ENCODE results near the gene NOS3. TPM values are rescaled to one million over a fixed set of nuclear protein-coding genes. Genes with fewer than 3 reads are reported as not detected.
"Not testable (repeated sequence)": the region's sequence is repeated elsewhere in the genome, so short reads cannot be mapped to it uniquely, and the experiment has no call there.

The NOS3 gene
- polyA plus RNA-seq, 1 donor, result 8.7 TPM

DNA sequence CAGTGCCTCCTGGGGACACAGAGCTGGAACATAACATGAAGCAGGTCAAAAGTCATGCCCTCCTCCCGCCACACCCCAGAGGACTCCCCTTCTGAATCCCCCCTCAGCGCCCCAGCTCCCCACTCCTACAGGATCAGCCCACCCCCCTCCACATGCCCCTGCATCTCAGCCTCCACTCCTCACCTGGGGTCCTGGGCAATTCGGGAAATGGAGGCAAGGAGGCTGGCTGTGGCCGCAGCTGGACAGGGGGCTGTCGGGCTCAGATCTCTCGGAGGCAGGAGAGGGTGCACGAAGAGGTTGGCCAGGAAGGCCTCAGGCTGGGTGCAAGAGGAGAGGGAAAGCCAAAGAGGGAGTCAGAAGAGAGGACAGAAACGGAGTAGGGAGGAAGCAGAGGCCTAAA is 25.7 kb downstream of the NOS3 start:
- DNase-seq, result no peak

DNA sequence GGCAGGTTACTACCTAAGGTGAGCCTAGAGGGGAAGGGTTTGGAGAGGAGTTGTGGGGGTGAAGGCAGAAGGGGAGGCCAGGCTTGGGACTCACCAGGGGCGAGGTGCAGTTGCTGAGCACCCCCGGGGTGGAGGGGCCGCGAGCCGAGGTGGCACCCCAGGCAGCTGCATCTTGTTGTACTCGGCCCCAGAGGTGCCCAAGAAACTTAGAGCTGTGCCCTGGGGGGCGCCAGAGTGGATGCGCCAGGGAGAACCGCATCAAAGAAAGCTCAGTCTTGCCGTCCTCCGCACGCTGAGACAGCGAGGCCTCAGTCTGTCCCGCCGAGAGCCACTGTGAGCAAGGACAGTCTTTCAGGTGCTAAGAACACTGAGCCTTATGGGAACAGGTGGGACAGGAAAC is 26.1 kb downstream of the NOS3 start:
- DNase-seq, result no peak

DNA sequence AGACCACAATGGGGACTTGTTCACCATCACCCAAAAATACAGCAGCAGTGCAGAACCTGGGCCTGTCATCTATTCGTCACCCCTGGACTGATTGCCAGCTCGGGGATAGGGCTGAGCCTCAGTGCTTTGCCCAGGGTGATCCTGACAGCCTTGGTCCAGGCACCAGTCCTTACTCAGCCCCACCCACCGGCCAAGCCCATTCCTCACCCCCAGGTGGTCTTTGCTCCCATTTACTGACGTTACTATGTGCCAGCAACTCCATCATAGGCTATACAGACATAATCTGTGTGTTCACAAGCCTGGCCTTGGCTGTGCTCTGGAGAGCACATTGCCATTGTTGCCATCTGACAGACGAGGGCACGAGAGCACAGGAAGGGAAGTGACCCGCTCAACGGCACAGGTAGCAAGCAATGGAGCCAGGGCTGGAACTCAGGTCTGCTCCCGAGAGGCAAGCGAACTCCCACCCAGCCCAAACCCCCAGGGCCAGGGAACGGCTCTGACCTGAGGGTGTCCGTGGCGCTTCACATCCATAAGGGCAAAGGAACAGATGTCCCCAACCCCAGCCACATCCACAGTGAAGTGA is 26.6 kb downstream of the NOS3 start:
- DNase-seq, result no peak

DNA sequence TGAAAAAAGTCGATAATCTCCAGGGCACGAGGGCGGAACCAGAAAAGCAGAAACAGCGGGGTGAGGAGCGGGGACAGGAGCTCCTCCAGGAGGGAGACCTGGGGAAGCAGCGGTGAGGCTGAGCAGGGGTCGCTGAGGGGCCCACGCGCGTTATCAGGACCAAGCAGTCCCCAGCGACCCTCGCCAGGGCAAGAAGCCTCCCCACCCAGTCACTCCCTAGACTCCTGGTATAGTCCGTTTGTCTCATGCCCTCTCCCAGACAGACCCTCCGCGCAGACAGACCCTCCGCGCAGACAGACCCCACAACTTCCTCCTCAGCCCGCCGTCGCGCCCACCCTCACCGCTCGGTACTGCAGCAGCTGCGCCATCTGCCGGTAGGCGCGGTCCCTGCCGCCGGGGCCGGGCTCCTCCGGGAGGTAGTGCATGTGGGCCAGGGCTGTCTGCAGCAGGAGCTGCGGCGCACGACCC is 27.2 kb downstream of the NOS3 start:
- peak; percentile 73 for DNase-seq

DNA sequence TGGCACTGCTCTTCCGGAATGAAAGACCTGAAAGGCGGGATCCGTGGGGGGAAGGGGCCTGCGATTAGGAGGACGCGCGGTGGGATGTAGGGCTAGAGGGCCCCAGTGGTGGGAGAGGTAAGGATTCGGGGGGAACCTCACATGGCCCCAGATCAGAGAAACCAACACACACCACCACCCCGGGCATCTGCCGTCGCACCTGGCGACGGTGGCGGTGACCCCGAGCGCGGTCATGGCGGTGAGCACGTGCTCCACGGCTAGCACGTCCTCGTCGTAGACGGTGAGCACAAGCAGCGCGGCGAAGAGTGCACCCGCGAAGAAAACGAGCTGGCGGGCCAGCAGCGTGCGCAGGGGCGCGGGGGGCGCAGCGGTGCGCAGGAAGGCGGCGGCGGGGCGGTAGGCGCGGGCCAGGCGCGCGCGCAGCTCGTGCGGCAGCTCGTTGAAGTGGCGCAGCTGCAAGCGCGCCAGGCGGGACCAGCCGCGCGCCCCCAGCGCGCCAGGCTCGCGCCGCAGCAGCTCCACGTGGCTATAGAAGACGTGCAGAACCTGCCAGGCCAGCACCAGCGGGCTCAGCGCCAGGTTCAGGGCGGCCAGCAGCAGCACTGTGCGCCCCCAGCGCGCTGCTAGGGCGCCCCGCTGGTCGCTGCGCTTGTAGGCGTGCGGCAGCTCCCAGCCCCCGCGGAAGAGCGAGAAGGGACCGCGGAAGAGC is 27.8 kb downstream of the NOS3 start:
- no peak for DNase-seq

- DNase-seq, result no peak
These were observed 28.3 kb downstream of the NOS3 start for GRCh38 chr7:151019130-151019447.

DNA sequence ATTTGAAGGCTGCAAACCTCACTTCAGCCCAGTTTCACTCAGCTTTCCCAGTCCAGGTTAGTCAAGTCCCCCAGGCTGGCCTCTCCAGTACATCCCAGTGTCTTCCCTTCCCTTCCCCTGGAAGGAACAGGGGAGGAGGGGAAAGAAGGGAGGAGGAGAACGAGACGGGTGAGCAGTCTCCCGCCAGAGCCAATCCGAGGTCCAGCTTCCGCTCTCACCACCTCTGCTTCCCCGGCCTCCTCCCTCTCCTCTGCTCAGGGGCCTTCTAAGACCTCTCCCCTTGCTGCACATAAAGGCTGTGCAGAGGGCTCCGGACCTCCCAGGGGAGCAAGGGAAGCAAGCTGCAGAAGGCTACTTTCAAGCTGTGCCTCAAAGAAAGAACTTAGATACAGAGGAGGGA is 29.4 kb downstream of the NOS3 start:
- DNase-seq, result no peak

- no peak for DNase-seq
These were observed 32.4 kb downstream of the NOS3 start for GRCh38 chr7:151023232-151023631.

- no peak for DNase-seq
These were observed 33.7 kb downstream of the NOS3 start, which contains the start of gene ATG9B for GRCh38 chr7:151024435-151025056. ATG9B (minus strand) TSS chr7:151024494; CDS start chr7:151024423, 71 bp downstream.

DNA sequence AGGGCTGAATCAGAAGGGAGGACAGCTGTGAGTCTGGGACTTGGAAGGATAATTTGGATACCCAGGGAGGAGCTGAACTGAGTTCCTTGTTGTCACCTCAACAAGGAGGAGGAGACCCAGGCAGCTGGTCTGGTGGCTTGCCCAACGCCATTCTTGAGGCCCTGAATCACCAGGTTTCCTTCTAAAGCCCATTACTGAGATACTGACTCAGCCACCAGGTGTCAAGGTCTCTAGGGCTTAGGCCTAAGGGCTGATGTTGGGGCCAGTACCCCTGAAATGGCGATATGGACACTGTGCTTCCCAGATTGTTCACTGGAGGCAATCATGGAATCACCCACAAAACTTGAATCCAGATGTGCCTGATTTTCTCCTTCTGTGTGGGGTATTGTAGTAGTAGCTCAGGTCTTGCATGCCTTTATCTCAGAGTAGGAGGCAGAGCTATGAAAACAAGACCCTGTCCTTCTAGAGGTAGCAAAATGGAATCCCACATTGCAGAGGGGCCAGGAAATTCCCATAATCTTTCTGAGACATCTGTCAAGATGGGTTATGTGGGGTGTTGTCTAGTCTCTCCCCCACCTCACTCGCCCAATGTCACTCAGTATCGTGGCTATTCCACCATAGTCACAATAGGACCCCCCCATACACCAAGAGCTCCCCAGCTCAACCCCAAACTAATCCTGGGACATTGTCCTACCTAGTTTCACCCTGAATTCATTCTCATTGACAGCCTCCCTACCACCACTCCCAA is 35.3 kb downstream of the NOS3 start:
- DNase-seq, result no peak

GRCh38 chr7:151026771-151027727 is 36.2 kb downstream of the NOS3 start:
- DNase-seq, result not testable (repeated sequence)

- not testable (repeated sequence) for DNase-seq
These were observed 36.9 kb downstream of the NOS3 start for GRCh38 chr7:151027728-151028130.

GRCh38 chr7:151028131-151028947 is 37.5 kb downstream of the NOS3 start, which contains the start of gene ABCB8:
ABCB8 (plus strand) TSS chr7:151028450; CDS start chr7:151028516, 66 bp downstream.
- peak; percentile 99 for DNase-seq

GRCh38 chr7:151028948-151029501 is 38.2 kb downstream of the NOS3 start:
- no peak for DNase-seq

DNA sequence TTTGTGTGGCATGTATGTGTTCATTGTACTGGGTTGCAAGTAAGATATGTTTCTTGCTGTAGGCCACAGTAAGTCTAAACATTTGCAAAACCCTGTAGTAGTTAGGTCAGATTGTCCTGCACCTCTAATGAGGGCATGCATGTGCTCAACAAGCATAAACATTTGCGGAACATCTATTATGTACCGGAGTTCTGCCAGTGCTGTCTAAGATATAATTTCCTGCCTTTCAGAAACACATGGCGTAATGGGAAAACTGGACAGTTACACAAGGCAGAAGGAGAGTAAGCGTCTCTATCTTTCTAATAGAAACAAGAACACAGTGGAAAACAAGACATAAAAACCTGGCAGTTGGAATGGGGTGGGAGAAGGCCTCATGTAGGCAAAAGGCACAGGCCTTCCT is 40.2 kb downstream of the NOS3 start:
- no peak for DNase-seq

GRCh38 chr7:151032936-151033863 is 42.4 kb downstream of the NOS3 start:
- no peak for DNase-seq

DNA sequence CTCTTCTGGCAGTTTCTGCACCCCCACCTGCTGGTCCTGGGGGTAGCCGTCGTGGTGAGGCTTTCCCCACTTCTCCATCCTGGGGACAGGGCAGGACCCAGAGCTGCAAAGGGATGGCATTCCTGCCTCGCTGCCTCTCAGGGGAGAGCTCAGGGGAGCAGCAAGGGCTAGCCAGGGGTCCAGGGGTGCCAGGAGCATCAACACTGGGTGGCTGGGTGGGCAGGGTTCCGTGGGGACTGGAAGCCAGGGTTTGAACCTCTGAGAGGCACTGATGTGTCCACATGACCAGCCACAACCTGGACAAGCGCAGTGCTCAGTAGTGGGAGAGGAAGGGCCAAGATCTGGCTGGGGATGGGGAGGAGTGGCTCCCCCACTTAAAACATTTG is 43.0 kb downstream of the NOS3 start:
- DNase-seq, result no peak

DNA sequence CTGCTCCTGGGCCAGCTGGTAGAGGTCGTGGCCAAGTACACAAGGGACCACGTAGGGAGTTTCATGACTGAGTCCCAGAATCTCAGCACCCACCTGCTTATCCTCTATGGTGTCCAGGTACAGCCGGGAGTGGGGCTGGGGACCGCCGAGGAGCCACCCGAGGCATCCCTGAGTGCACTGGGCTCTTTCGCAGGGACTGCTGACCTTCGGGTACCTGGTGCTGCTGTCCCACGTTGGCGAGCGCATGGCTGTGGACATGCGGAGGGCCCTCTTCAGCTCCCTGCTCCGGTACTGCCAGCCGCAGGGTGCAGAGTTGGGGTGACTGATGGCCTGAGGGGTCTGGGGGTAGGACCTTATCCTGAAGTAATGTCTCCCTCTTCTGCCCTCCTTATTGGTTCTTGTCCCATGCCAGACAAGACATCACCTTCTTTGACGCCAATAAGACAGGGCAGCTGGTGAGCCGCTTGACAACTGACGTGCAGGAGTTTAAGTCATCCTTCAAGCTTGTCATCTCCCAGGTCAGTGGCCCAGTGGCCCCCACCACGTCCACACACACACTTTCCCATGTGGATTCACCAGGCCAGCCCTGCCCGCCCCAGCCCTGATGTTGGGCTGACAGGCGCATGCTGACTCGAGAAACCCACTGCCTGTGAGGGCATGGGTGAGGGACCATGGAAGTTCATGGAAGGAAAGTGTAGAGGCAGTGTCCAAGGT is 43.7 kb downstream of the NOS3 start:
- no peak for DNase-seq
